IPS DF 6.9 (cell line): ENCODE results near the gene PAMR1.

ENCODE experiments used
- DNase-seq: peaks from one replicate; pipeline ENCODE4 v3.0.0-alpha.2; 2013; ENCODE audit warnings: low read depth, low spot score
- H3K27ac ChIP-seq: one replicate; pipeline ENCODE4 v1.5.1; 2013; ENCODE audit warnings: low read length, control low read depth
- H3K27me3 ChIP-seq: 2 replicates; pipeline ENCODE4 v1.6.1; 2013; ENCODE audit warnings: mild to moderate bottlenecking, low read length; ENCODE audit not compliant: control insufficient read depth, insufficient read depth
- H3K36me3 ChIP-seq: 2 replicates; pipeline ENCODE4 v1.6.1; 2013; ENCODE audit warnings: low read length; ENCODE audit not compliant: control insufficient read depth, insufficient read depth
- H3K4me1 ChIP-seq: 2 replicates; pipeline ENCODE4 v1.6.1; 2013; ENCODE audit warnings: low read length; ENCODE audit not compliant: control insufficient read depth, insufficient read depth
- H3K4me3 ChIP-seq: 2 replicates; pipeline ENCODE4 v1.5.1; 2013; ENCODE audit warnings: mild to moderate bottlenecking, low read length
- H3K9me3 ChIP-seq: 2 replicates; pipeline ENCODE4 v1.6.1; 2013; ENCODE audit warnings: low read length, inconsistent platforms; ENCODE audit not compliant: control insufficient read depth, insufficient read depth
- WGBS: extraction: QIAGEN DNeasy Blood & Tissue Kit; methylation state at CpG from one replicate; pipeline ENCODE4 v1.1.7; 2013; ENCODE audit warnings: mixed read lengths, missing lambda C conversion rate; ENCODE audit not compliant: insufficient read length, insufficient coverage; 5-methylcytosine and 5-hydroxymethylcytosine counted together

The PAMR1 gene

GRCh38 chr11:35413598-35413997 is 111.8 kb downstream of the PAMR1 start:
- Histone ChIP-seq H3K4me1 (no peaks in the 10 kb centered on the region), H3K9me3 (no peaks in the 10 kb centered on the region), H3K36me3 (no peaks in the 10 kb centered on the region), H3K4me3 (no peak overlapping the region), H3K27ac (no peak overlapping the region), H3K27me3 (peaks cover 26% of the 10 kb centered on the region)
- DNase-seq, result no peak
- no CpG with 5 or more reads among the region's 3 CpGs for WGBS

- peaks cover 14% of the 10 kb centered on the region for H3K27me3 ChIP-seq
- H3K9me3 ChIP-seq, result no peaks in the 10 kb centered on the region
- WGBS, result no CpG with 5 or more reads among the region's 2 CpGs
- no peak overlapping the region for H3K27ac ChIP-seq
- H3K4me1 ChIP-seq, result no peaks in the 10 kb centered on the region
- H3K36me3 ChIP-seq, result no peaks in the 10 kb centered on the region
- DNase-seq, result no peak
- H3K4me3 ChIP-seq, result no peak overlapping the region
Observed at GRCh38 chr11:35412285-35412684, 113.1 kb downstream of the PAMR1 start.

GRCh38 chr11:35407041-35407440 is 118.4 kb downstream of the PAMR1 start:
- WGBS, result no CpG with 5 or more reads among the region's 1 CpG
- H3K9me3 ChIP-seq, result no peaks in the 10 kb centered on the region
- no peaks in the 10 kb centered on the region for H3K27me3 ChIP-seq
- H3K27ac ChIP-seq, result no peak overlapping the region
- H3K36me3 ChIP-seq, result no peaks in the 10 kb centered on the region
- H3K4me1 ChIP-seq, result peaks cover 2% of the 10 kb centered on the region
- no peak for DNase-seq
- no peak overlapping the region for H3K4me3 ChIP-seq

GRCh38 chr11:35404388-35404775 is 121.0 kb downstream of the PAMR1 start:
- no peaks in the 10 kb centered on the region for H3K9me3 ChIP-seq
- H3K4me1 ChIP-seq, result peaks cover 2% of the 10 kb centered on the region
- WGBS, result no CpG with 5 or more reads among the region's 7 CpGs
- no peak overlapping the region for H3K27ac ChIP-seq
- no peaks in the 10 kb centered on the region for H3K36me3 ChIP-seq
- no peak for DNase-seq
- no peaks in the 10 kb centered on the region for H3K27me3 ChIP-seq
- no peak overlapping the region for H3K4me3 ChIP-seq

- WGBS, result no CpG with 5 or more reads among the region's 7 CpGs
- no peak for DNase-seq
- Histone ChIP-seq H3K27me3 (no peaks in the 10 kb centered on the region), H3K27ac (no peak overlapping the region), H3K4me3 (no peak overlapping the region), H3K4me1 (peaks cover 2% of the 10 kb centered on the region), H3K9me3 (no peaks in the 10 kb centered on the region), H3K36me3 (no peaks in the 10 kb centered on the region)
Observed at GRCh38 chr11:35403765-35404387, 121.5 kb downstream of the PAMR1 start.

GRCh38 chr11:35402751-35403660 is 122.4 kb downstream of the PAMR1 start:
- whole genome bisulfite sequencing, result no CpG with 5 or more reads among the region's 9 CpGs
- Histone ChIP-seq H3K4me1 (peaks cover 2% of the 10 kb centered on the region), H3K36me3 (no peaks in the 10 kb centered on the region), H3K4me3 (no peak overlapping the region), H3K27ac (no peak overlapping the region), H3K9me3 (no peaks in the 10 kb centered on the region), H3K27me3 (no peaks in the 10 kb centered on the region)
- no peak for DNase-seq

- no peak for DNase-seq
- Histone ChIP-seq H3K27me3 (no peaks in the 10 kb centered on the region), H3K27ac (no peak overlapping the region), H3K4me1 (no peaks in the 10 kb centered on the region), H3K36me3 (no peaks in the 10 kb centered on the region), H3K9me3 (no peaks in the 10 kb centered on the region), H3K4me3 (no peak overlapping the region)
- no CpG with 5 or more reads among the region's 1 CpG for WGBS
Observed at GRCh38 chr11:35398881-35399280, 126.5 kb downstream of the PAMR1 start.

- Histone ChIP-seq H3K9me3 (no peaks in the 10 kb centered on the region), H3K36me3 (no peaks in the 10 kb centered on the region), H3K4me1 (0 out of 2 replicates have a peak, but pooled peaks cover 2% of the 10 kb centered on the region), H3K27me3 (no peaks in the 10 kb centered on the region), H3K4me3 (no peak overlapping the region), H3K27ac (no peak overlapping the region)
- DNase-seq, result no peak
- WGBS, result no CpG with 5 or more reads among the region's 5 CpGs
Observed at GRCh38 chr11:35394941-35395340, 130.5 kb downstream of the PAMR1 start.

- WGBS, result no CpG with 5 or more reads among the region's 4 CpGs
- DNase-seq, result no peak
- no peaks in the 10 kb centered on the region for H3K9me3 ChIP-seq
Observed at GRCh38 chr11:35393098-35393497, 132.3 kb downstream of the PAMR1 start.

GRCh38 chr11:35391922-35392688 is 133.3 kb downstream of the PAMR1 start:
- Histone ChIP-seq H3K36me3 (no peaks in the 10 kb centered on the region), H3K4me3 (no peak overlapping the region), H3K4me1 (0 out of 2 replicates have a peak, but pooled peaks cover 2% of the 10 kb centered on the region), H3K27me3 (no peaks in the 10 kb centered on the region), H3K9me3 (no peaks in the 10 kb centered on the region), H3K27ac (no peak overlapping the region)
- no CpG with 5 or more reads among the region's 13 CpGs for WGBS
- DNase-seq, result peak; percentile 48

More at GRCh38 chr11:35393098-35393497, 132.3 kb downstream of the PAMR1 start:
- Histone ChIP-seq H3K4me3 (no peak overlapping the region), H3K27me3 (no peaks in the 10 kb centered on the region), H3K27ac (no peak overlapping the region), H3K36me3 (no peaks in the 10 kb centered on the region), H3K4me1 (0 out of 2 replicates have a peak, but pooled peaks cover 2% of the 10 kb centered on the region)
